GM23248 (cell line): Measurements from ENCODE around the gene ZFAND3.

Source experiments
- EZH2 ChIP-seq: fragments of 200-600 bp; sonication (generic); IDR thresholded peaks from 2 replicates; pipeline ENCODE4 v1.6.1; 2018; ENCODE audit warnings: antibody characterized with exemption, mild to moderate bottlenecking; ENCODE audit not compliant: insufficient read depth, poor library complexity, severe bottlenecking
- EZH2phosphoT487 ChIP-seq: fragments of 200-600 bp; sonication (generic); IDR thresholded peaks from 2 replicates; pipeline ENCODE4 v1.6.1; 2018; ENCODE audit warnings: antibody characterized with exemption, moderate library complexity, mild to moderate bottlenecking, low read depth; ENCODE audit not compliant: insufficient read depth

GRCh38 chr6:38172739-38173410 is 353.3 kb downstream of the ZFAND3 start:
- TF ChIP-seq EZH2phosphoT487, result no peak
- TF ChIP-seq EZH2, result no peak
